Retinal pigment epithelial cell (primary cell): ENCODE results near the gene RGL3.

Experiments
- DNase-seq: peaks from one replicate; pipeline ENCODE4 v3.0.0-alpha.2; 2010; ENCODE audit warnings: low read depth
- H3K4me3 ChIP-seq: 2 replicates; pipeline ENCODE4 v1.5.1; 2011; ENCODE audit warnings: mild to moderate bottlenecking, low read length, control low read depth, moderate library complexity
- CTCF ChIP-seq: conservative IDR thresholded peaks from 2 replicates; pipeline ENCODE4 v1.5.1; 2011; ENCODE audit warnings: low read depth, low read length, control low read depth, inconsistent platforms

The RGL3 gene

GRCh38 chr19:11378319-11379189, 40.6 kb downstream of the RGL3 start:
- peak; percentile 77 for TF ChIP-seq CTCF
- DNase-seq = no peak
- H3K4me3 ChIP-seq = no peak overlapping the region

- H3K4me3 ChIP-seq = no peak overlapping the region
- no peak for DNase-seq
- no peak for TF ChIP-seq CTCF
These were observed 41.4 kb downstream of the RGL3 start for GRCh38 chr19:11377756-11378155.

GRCh38 chr19:11377237-11377636, 41.9 kb downstream of the RGL3 start:
- no peak for TF ChIP-seq CTCF
- peak; percentile 54 for DNase-seq
- no peak overlapping the region for H3K4me3 ChIP-seq

GRCh38 chr19:11375143-11375948, 43.8 kb downstream of the RGL3 start:
- no peak for TF ChIP-seq CTCF
- no peak for DNase-seq
- peak overlapping the region; percentile 77 for H3K4me3 ChIP-seq

- peak within 1 kb of the TSS; percentile 77 for H3K4me3 ChIP-seq
- DNase-seq = peak; percentile 98
These were observed 44.5 kb downstream of the RGL3 start, which contains the start of gene SWSAP1 for GRCh38 chr19:11374433-11375142. SWSAP1 (plus strand) TSS chr19:11374666; CDS start chr19:11374681, 15 bp downstream.

More at GRCh38 chr19:11374433-11375142, 44.5 kb downstream of the RGL3 start, which contains the start of gene SWSAP1:
- no peak for TF ChIP-seq CTCF
